Vagina (tissue), 2 donors: ENCODE measurements around the gene SHC3. TPM values are rescaled to one million over a fixed set of nuclear protein-coding genes. Genes with fewer than 3 reads are reported as not detected.

ENCODE experiments used
- DNase-seq, 2 donors: peaks; one replicate each; pipeline ENCODE4 v3.0.0-alpha.2; 2017; ENCODE audit errors: extremely low spot score in 2 of 2
- H3K27ac ChIP-seq: fragments of 200-600 bp; sonication (generic); one replicate; pipeline ENCODE4 v1.5.1; 2019
- H3K27me3 ChIP-seq: fragments of 200-600 bp; sonication (generic); one replicate; pipeline ENCODE4 v1.5.1; 2019
- H3K36me3 ChIP-seq, 2 donors: fragments of 200-600 bp; sonication (generic); one replicate each; pipeline ENCODE4 v1.5.1; 2017 to 2019
- H3K4me1 ChIP-seq: fragments of 200-600 bp; sonication (generic); one replicate; pipeline ENCODE4 v1.5.1; 2019
- H3K4me3 ChIP-seq, 2 donors: fragments of 200-600 bp; sonication (generic); 1 replicate in 1 of 2; 2 replicates in 1 of 2; pipeline ENCODE4 v1.5.1; 2016 to 2019
- H3K9me3 ChIP-seq: fragments of 200-600 bp; sonication (generic); one replicate; pipeline ENCODE4 v1.5.1; 2019
- POLR2A ChIP-seq, 2 donors: fragments of 450-650 bp; IDR thresholded peaks; one replicate each; pipeline ENCODE4 v1.6.1; 2017; ENCODE audit warnings: antibody characterized with exemption in 2 of 2, mild to moderate bottlenecking in 2 of 2, moderate library complexity in 2 of 2
- POLR2AphosphoS5 ChIP-seq, 2 donors: sonication (generic); formaldehyde crosslinking; IDR thresholded peaks; one replicate each; pipeline ENCODE4 v1.9.0; 2017; ENCODE audit warnings: antibody characterized with exemption in 2 of 2, mild to moderate bottlenecking in 2 of 2, low read depth in 1 of 2; ENCODE audit not compliant: insufficient read depth in 1 of 2
- intact Hi-C: fragments of 100-400 bp; cut with DNase I; formaldehyde crosslinking; loops from one replicate; pipeline ENCODE4 v1.15.1; 2023
- total RNA-seq: library from RNA; depleted of rRNA; stranded (reverse); fragments of >200 nt; gene quantifications from one replicate; pipeline ENCODE4 v1.2.3, GENCODE V29; 2016
- TF ChIP-seq, protein P1 (sequence below), 3 experiments: fragments of 450-650 bp in 2 of 3; fragments of 200-600 bp in 1 of 3; sonication (generic) in 1 of 3; IDR thresholded peaks; one replicate each; pipeline ENCODE4 v1.5.1; 2017 to 2019; ENCODE audit warnings: antibody characterized with exemption in 3 of 3, mild to moderate bottlenecking in 2 of 3, moderate library complexity in 2 of 3

SHC3 gene
- total RNA-seq, 1 donor from 2014 or later = 6.1 TPM

DNA sequence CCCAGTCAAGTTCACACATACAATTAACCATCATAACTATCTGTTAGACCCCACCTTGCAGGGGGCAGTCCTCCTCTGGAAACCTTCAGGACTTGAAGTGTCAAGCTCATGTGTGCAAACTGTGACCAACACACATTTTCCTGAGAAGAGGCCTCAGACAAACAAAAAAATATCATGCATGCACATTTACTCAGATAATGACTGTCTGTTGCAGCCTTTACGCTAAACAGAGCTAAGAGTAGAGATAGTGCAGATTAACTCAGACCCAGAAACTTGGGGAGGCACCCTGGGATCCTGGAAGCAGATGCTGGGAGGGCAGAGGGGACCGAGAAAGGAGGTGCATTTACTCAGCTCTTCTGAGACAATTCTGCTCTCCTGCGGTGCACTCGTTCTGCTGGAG lies 191.0 kb downstream of the SHC3 start:
- TF ChIP-seq, protein P1, sequence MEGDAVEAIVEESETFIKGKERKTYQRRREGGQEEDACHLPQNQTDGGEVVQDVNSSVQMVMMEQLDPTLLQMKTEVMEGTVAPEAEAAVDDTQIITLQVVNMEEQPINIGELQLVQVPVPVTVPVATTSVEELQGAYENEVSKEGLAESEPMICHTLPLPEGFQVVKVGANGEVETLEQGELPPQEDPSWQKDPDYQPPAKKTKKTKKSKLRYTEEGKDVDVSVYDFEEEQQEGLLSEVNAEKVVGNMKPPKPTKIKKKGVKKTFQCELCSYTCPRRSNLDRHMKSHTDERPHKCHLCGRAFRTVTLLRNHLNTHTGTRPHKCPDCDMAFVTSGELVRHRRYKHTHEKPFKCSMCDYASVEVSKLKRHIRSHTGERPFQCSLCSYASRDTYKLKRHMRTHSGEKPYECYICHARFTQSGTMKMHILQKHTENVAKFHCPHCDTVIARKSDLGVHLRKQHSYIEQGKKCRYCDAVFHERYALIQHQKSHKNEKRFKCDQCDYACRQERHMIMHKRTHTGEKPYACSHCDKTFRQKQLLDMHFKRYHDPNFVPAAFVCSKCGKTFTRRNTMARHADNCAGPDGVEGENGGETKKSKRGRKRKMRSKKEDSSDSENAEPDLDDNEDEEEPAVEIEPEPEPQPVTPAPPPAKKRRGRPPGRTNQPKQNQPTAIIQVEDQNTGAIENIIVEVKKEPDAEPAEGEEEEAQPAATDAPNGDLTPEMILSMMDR (IDR thresholded peaks at IDR 0.05) = no peak
- no peak for TF ChIP-seq POLR2AphosphoS5 (IDR thresholded peaks at IDR 0.05; ENCODE audit: insufficient read depth in 1 of 2, low read depth in 1 of 2)
- no peak for TF ChIP-seq POLR2A (IDR thresholded peaks at IDR 0.05)
- Histone ChIP-seq H3K4me1 (peaks cover 37% of the 10 kb centered on the region), H3K9me3 (no peaks in the 10 kb centered on the region), H3K4me3 (no peak overlapping the region), H3K36me3 (no peaks in the 10 kb centered on the region), H3K27ac (no peak overlapping the region), H3K27me3 (no peaks in the 10 kb centered on the region)
- peak in 1 of 2 donors; percentile 40 for DNase-seq
- intact Hi-C loops = no loop called here

DNA sequence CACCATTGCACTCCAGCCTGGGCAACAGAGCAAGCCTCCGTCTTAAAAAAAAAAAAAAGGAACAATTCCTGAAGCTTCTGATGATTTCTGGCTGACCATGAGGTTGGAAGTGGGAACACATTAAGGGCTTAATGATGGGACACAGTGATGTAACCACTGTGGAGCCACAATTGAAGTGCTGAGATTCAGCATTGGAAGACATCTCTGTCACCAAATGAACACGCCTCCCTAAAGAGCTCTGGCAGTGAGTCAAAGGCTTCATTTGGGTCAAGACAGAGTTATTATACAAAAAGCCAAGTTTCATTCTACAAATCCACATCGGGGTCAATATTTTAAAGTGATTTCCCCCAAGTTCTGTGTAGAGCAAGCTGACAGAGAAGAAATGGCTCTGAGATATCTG lies 191.8 kb downstream of the SHC3 start:
- no peak overlapping the region for H3K27ac ChIP-seq
- TF ChIP-seq, protein P1 (IDR thresholded peaks at IDR 0.05) = no peak
- no peak for TF ChIP-seq POLR2AphosphoS5 (IDR thresholded peaks at IDR 0.05; ENCODE audit: insufficient read depth in 1 of 2, low read depth in 1 of 2)
- no peak for TF ChIP-seq POLR2A (IDR thresholded peaks at IDR 0.05)
- no peak for DNase-seq
- intact Hi-C loops = no loop called here
- H3K4me3 ChIP-seq = no peak overlapping the region
- peaks cover 29% of the 10 kb centered on the region for H3K4me1 ChIP-seq
- H3K9me3 ChIP-seq = no peaks in the 10 kb centered on the region
- no peaks in the 10 kb centered on the region for H3K27me3 ChIP-seq
- no peaks in the 10 kb centered on the region for H3K36me3 ChIP-seq

DNA sequence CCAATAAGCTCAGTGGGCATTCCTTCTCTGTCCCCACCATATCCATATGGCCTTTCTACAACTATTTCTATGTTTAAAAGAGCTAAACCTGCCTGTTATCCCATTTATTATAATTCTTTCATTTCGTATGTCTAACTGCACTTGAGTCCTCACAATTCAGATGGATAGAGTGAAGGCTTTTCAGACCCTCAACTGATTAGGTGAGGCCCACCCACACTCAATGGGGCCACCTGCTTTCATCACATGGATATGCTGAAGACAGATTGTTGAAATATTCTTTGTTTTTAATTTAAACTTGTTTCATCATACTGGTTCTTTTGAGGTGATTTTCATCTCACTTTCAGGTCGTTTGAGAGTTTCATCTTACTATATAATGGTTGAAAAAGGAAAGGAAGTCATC lies 193.0 kb downstream of the SHC3 start:
- DNase-seq = no peak
- TF ChIP-seq, protein P1 (IDR thresholded peaks at IDR 0.05) = no peak
- TF ChIP-seq POLR2A (IDR thresholded peaks at IDR 0.05) = no peak
- TF ChIP-seq POLR2AphosphoS5 (IDR thresholded peaks at IDR 0.05; ENCODE audit: insufficient read depth in 1 of 2, low read depth in 1 of 2) = no peak
- Histone ChIP-seq H3K27ac (no peak overlapping the region), H3K4me3 (no peak overlapping the region), H3K36me3 (no peaks in the 10 kb centered on the region), H3K27me3 (no peaks in the 10 kb centered on the region), H3K4me1 (peaks cover 26% of the 10 kb centered on the region), H3K9me3 (no peaks in the 10 kb centered on the region)
- intact Hi-C loops = no loop called here

DNA sequence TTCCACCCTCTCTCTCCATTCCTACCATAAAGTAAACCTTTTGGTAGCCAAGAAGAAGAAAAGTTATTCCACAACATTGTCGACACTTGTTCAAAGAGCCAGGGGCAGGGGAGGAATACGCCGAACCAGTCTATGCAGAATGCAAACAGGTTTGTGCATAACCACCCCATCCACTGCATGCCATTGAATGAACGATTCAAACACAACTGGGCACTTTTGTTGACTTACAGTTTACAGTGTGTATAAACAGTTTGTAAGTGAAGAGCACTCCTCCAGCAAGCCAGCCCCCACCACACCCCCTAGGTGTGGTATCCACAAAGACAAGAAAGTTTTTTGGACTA lies 194.1 kb downstream of the SHC3 start:
- H3K36me3 ChIP-seq = no peaks in the 10 kb centered on the region
- H3K4me3 ChIP-seq = no peak overlapping the region
- no peaks in the 10 kb centered on the region for H3K9me3 ChIP-seq
- peak in 1 of 2 donors; percentile 81 for DNase-seq
- intact Hi-C loops = no loop called here
- H3K27ac ChIP-seq = no peak overlapping the region
- TF ChIP-seq POLR2A (IDR thresholded peaks at IDR 0.05) (no peak), POLR2AphosphoS5 (IDR thresholded peaks at IDR 0.05; ENCODE audit: insufficient read depth in 1 of 2, low read depth in 1 of 2) (no peak)
- TF ChIP-seq, protein P1 (IDR thresholded peaks at IDR 0.05) = no peak
- peaks cover 25% of the 10 kb centered on the region for H3K4me1 ChIP-seq
- no peaks in the 10 kb centered on the region for H3K27me3 ChIP-seq

DNA sequence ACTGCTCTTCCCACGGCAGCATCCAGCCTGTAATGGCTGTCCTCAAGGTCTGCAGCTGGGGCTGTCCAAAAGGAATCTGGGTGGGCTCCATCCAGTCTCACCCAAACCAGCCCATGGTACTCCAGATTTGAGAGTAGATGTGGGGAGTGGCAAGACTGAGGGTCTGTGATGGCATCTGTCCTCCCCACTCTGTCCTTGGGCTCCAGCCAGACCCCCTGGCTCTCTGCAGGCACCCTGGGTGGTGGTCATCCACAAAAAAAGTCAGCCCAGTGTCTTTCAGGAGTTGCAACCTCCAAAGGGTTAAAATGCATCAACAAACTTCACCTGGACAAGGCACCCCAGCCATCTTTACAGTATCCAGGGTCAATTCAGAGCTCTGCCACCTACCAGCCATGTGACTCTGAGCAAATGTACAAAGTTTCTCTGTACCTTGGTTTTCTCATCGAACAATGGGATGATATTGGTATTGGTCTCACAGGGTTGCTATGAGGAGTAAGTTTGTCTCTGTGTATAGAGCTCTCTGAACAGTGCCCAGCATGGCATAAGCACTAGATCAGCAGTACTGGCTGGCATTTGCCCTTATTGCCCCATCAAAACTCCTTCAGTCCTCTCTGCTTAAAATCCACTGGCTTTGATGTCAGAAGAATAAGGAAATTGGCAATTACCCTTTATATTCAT lies 194.6 kb downstream of the SHC3 start:
- Histone ChIP-seq H3K4me1 (peaks cover 25% of the 10 kb centered on the region), H3K27me3 (no peaks in the 10 kb centered on the region), H3K36me3 (no peaks in the 10 kb centered on the region), H3K9me3 (no peaks in the 10 kb centered on the region), H3K4me3 (no peak overlapping the region), H3K27ac (no peak overlapping the region)
- intact Hi-C loops = no loop called here
- peak in 1 of 2 donors; percentile 79 for DNase-seq
- TF ChIP-seq, protein P1 (IDR thresholded peaks at IDR 0.05) = no peak
- TF ChIP-seq POLR2AphosphoS5 (IDR thresholded peaks at IDR 0.05; ENCODE audit: insufficient read depth in 1 of 2, low read depth in 1 of 2) = no peak
- TF ChIP-seq POLR2A (IDR thresholded peaks at IDR 0.05) = no peak
